Raji (cell line): ENCODE measurements around the gene GMDS.

ENCODE experiments used
- POLR2A ChIP-seq: IDR thresholded peaks from 2 replicates; pipeline ENCODE4 v1.6.1; 2011; ENCODE audit warnings: low read depth, low read length, control low read depth; ENCODE audit not compliant: insufficient read depth

Gene GMDS

DNA sequence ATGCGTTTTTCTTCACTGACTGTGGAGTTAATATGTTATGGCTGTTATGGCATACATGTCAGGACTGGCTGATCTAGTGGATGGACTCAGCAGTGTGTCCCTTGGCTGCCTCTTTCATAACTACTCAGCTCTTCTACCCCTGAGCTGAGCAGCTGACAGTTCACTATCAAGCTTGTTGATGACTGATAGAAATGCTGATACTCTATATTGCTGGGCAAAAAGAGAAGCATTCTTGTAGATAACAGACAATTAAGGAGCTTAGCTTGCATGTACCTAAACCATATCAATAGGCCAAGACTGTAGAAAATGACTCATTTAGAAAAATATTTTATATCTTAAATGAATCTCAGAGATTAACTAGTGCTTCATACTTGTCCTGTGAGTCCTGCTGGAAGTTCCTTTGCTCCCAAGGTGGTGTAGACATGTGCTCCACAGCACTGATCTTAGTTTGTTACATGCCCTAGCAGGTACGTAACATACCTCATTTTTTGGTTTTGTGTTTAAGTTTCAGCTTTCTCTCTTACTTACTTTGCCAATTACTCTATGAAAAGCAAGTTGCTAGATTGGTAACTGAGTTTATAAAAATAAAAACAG, 236.9 kb downstream of the GMDS start:
- TF ChIP-seq POLR2A: no peak

DNA sequence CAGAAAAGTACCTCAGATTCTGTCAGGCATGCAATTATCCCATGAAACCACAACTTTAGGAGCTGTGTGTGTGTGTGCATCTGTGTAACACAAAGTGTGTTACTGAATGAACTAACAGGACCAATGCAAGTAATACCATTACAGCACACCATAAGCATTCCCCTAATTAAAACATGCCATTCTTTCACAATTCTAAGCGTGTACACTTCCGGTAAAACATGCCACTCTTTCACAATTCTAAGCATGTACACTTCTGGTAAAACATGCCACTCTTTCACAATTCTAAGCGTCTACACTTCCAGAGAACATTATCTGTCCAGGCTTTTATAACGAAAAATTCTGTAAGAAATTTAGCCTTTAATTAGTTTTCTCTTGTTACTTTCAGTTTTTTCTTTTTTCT, 238.2 kb downstream of the GMDS start:
- no peak for TF ChIP-seq POLR2A

DNA sequence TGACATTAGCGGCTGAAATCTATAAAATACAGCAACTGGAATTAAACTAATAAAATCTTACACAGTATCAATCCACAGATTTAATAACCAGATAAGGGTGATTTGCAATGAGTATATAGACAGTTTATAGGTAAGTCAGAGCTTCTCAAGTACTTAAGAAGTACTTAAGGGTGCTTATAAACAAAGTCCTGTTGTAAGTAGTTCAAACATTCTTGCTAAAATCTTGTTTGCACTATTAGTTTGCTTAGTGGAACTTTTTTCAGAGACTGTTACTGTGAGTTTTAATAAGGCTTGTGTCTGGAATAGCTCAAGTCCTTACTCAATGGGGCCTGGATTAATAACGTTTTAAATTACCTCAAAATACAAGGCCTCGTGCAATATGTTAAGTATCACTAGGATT, 240.5 kb downstream of the GMDS start:
- TF ChIP-seq POLR2A: no peak

DNA sequence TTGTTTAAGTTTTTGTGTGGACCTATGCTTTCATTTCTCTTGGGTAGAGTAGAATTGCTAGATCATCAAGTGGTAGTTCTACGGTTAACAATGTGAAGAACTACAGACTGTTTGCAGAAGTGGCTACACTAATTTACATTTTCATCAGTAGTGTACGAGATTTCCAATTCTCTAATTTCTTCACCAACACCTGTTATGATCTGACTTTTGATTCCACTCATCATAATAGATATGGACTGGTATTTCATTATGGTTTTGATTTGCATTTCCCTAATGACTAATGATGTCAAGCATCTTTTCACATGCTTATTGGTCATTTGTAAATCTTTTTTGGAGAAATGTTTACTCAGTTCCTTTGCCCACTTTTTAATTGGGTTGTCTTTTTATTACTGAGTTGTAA, 244.4 kb downstream of the GMDS start:
- no peak for TF ChIP-seq POLR2A

DNA sequence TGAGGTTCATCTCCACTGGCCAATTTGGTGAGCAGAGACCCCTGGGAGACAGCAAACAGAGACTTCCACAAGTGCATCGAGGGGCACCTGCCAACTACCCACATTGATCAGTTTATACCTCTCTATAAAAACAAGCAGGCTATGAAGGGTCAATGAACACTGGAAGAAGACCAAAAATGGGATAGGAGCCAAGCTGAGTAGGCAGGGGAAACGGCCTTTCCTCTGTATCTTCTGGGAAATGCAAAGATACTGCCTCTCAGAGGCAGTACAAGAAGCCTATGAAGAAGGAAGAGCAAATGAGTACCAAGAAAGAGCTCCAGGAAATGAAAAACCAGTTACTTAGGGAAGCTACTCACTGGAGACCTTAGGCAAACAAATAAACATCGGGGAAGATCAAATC, 247.7 kb downstream of the GMDS start:
- TF ChIP-seq POLR2A: no peak

DNA sequence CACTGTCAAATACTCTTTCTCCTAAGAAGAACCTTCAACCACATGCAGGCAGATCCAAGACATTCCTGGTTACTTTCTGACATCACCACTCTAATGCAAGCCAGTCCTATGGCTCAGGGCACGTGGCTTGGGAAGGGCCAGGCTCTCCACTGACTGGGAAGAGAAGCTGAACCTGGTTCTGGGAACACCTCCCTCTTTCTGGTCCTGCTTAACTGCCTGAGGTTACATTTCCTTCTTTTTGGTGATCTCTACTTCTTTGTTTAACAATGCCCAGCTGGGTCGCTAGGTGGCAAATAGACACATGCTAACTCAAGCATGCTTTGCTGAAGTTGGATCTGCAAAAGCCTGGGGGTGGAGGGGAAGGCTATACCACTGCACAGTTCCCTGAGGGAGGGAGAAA, 249.8 kb downstream of the GMDS start:
- TF ChIP-seq POLR2A: no peak

DNA sequence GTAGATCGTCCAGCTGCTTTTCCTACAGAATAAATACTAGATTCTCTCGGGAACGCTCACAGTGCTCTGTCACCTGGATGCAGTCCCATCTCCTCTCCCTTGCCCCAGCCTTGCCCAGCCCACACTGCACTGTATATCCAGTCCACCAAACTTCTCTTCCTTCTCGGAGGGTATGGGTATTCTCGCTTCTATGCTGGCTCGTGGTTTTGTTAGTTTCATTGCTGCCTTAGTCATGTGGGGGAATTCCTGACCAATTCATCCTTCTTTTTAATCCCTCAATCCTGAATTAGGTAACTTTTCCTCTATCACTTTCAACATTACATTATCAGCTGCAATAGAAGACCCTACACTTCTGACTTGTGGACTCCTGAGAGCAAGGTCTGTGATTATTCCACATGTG, 252.4 kb downstream of the GMDS start:
- no peak for TF ChIP-seq POLR2A

DNA sequence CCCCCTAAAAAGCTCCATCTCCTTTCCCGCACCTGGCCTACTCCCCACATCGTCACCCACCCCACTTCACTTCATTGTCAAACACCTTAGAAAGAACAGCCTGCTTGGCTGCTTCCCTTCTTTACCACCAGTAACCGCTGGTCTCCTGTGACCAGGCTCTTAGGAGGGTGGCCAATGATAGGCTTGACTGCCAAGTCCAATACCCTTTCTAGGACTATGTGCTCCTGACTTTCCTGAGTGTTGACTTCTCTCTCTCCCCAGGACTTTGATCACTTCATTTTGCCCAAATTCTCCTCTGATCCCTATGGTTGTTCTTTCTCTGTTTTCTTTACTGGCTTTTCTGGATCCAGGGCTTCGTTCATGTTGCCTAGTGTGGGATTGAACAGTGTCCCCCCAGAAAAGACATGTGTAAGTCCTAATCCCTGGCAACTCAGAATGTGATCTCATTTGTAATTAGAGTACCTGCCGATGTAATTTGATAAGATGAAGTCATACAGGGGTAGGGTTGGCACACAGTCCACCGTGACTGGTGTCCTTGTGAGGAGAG, 254.0 kb downstream of the GMDS start:
- no peak for TF ChIP-seq POLR2A

DNA sequence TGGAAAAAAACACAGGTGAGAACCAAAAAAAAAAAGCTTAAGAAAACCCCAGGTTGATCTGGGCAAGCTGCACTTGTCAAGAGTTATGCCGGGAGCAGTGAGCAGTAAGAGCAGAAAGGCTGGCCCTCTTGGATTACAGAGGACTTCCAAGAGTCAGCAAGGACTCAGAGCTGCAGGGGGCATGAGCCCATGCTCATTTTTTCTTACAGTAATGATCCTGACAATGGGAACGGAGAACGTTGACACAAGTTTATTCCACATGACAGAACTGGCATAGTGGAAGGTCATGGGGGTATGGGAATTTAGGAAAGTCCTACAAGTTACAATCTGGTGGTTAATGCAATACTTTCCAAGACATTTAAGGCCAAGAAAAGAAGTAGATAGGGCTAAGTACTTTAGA, 256.6 kb downstream of the GMDS start:
- TF ChIP-seq POLR2A: no peak

DNA sequence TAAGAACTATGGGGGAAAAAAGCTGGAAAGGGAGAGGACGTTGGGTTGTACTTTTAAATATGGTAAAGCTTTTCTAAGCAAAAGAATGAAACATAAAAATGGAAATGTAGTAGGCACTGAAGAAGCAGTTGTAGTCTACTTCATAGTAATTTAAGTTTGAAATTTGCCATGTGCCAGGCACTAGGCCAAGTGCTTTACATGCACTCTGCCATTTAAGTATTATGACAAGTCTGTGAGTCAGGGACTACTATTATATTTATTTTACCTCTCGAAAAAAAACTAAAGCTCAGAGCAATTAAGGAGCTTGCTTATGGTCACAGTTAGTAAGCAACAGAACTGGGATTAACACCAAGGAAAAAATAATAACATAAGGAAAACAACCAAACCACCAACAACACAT, 257.8 kb downstream of the GMDS start:
- TF ChIP-seq POLR2A: no peak

DNA sequence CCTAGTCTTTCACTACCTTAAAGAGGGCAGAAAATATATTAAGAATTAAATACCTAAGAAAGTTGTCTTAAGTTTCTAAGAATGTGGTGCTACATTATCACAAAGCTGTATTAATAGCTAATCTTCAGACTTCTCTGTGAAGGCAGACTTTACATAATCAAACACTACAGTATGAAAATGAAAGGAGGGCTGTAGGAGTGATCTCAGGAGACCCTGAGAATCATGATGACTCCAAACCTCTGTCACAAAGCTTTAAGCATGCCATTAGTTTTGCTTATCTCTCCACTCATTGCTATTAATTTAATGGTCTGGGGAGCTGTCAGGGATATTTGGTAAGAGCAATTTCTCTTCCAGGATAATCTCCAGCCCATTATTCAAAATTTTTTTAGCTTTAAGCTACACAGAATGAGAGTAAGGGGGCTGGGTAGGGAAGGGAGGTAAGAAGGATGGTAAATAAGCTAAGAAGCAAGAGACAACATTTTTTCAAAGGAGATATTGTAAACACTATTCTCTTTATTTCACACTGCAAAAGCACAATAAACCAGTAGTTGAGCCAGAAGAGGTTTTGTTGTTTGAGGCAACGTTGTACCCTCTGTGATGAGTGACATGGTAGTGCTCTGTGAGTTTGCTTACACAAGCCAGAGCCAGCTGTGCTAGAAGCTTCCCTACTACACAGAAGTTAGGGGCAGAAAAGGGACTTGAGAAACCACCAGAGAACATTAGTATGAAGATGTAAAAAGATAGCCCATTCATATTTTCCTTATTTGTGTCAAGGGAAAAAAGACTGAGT, 258.8 kb downstream of the GMDS start:
- TF ChIP-seq POLR2A: no peak

DNA sequence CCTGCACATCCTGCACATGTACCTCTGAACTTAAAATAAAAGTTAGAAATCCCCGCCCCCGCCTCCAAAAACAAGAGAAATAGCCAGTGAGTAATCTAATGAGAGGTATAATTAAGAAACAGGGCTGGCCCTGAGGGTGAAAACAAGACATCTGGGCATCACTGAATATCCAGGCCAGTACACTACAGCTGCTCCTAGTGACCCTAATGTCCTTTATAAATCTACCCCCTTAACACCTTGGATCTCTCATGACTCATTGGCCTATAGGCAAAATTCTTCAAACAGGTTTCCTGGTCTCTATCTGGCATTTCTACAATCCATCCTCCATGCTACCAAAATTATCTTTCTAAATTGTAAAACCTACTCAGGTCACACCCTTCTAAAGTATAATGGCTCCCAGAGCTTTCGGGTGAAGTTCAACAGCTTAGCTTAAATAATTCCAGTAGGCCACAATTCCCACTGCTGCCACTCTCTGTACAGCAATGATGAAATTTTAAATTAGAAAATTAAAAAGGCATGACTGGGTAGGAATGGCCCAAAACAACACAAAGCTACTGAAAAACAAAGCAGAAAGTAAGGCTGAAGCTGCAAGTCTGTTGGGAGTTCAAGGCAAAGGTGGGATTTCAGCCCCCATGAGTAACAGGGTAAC, 260.9 kb downstream of the GMDS start:
- no peak for TF ChIP-seq POLR2A

DNA sequence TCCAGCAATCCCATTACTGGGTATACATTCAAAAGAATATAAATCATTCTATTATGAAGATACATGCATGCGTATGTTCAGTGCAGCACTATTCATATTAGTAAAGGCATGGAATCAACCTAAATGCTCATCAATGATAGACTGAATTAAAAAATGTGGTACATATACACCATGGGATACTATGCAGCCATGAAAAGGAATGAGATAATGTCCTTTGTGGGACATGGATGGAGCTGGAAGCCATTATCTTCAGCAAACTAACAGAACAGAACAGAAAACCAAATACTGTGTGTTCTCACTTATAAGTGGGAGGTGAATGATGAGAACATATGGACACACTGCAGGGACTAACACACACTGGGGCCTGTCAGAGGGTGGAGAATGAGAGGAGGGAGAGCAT, 261.6 kb downstream of the GMDS start:
- no peak for TF ChIP-seq POLR2A

DNA sequence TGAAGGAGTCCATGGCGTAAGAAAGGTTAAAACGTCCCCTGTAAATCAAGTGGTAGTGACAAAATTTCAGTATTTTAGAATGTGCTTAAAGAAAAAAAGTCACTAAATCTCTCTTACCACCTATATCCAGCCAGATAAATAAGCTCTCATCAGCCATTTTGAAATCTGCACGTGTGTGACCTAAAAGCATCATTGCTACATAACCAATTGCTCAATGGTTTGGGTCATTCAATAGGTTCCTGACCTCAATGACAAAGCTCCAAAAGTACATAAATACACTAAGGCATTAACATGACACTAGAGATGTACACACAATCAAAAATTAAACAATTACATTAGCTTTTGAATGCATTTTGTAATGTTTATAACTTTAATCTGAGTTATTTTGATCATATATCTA, 272.4 kb downstream of the GMDS start:
- no peak for TF ChIP-seq POLR2A

DNA sequence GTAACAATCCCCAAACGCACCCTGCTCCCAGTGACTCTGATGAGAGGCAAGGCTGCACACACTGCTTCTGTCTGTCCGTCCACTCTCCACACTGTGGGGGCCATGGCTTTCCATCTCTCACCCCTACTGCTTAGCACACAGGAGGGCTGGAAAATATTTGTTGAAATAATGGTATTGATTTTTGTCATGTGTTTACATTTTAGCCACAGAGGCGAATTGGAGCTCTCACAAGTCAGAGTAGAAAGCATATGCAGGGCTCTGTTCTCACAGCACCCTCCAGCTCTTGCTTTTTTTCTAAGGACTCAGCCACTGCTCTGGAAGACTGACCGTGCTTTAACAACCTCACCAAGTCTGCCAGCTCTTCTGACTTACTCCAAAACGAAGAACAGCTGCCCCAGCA, 273.8 kb downstream of the GMDS start:
- no peak for TF ChIP-seq POLR2A

DNA sequence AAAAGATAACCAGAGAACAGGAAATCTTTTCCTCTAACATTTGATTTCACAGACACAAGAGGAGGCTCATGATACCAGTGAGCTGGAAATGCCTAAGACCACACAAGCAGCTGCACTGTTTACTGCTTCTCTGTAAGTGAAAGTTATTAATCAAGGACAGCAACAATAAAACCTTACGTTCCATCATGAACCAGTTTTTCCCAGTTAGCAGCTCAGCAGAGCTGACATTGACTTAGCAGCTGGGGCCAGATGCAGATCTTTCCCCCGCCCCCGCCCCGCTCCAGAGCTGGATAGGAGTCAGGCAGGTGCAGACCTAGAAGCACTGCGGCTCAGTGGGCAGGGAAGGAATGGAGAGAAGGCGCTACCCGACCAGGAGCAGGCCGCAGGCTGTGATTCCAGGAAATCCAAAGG, 275.2 kb downstream of the GMDS start:
- TF ChIP-seq POLR2A: no peak

DNA sequence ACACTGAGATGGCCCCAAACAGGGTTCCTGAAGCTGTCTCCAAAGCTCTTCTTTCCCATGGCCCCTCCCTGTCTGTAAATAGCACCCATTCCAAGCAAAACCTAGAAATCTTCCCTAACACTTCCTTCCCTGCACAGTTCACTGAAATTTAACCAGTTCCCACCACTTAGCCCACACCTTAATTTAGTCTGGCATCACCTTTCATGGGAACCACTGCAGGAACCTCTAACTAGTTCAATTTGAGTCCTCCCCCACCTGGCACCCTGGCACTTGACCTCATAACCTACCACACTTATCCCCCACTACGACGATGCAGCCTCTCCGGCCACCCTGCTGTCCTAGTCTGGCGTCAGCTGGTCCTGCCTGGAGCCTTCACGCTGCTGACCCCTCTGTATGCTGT, 278.7 kb downstream of the GMDS start:
- TF ChIP-seq POLR2A: no peak
